ENCODE measurements around the gene FGGY. TPM values are rescaled to one million over a fixed set of nuclear protein-coding genes. Genes with fewer than 3 reads are reported as not detected.
A peak's percentile ranks its signal among the peaks of the same experiment; 100 is the strongest.

FGGY gene
- total RNA-seq, 1 experiment from 2014 or later, result 14.6 TPM

- peaks cover 8 to 9% of the 10 kb centered on the region in 2 experiments; a peak in 4 of 5 replicates for H3K9me3 Mint-ChIP-seq
- no peaks in the 10 kb centered on the region for H3K27me3 ChIP-seq (ENCODE audit: insufficient read depth, low read length)
- H3K9ac ChIP-seq (ENCODE audit: extremely low read depth, insufficient read length, low read length), result no peak overlapping the region
- H4K20me1 ChIP-seq (ENCODE audit: control insufficient read depth, insufficient read depth, insufficient read length), result no peaks in the 10 kb centered on the region
- no peak overlapping the region for H2BK120ac ChIP-seq (ENCODE audit: low read depth, low read length, poor library complexity, severe bottlenecking)
- peaks cover 2% of the 10 kb centered on the region; the same call in 1 of the 2 replicates for H3K27me3 Mint-ChIP-seq (ENCODE audit: low read depth)
- H3K23me2 ChIP-seq (ENCODE audit: insufficient read length, low read depth, low read length, poor library complexity, severe bottlenecking), result peaks cover 2% of the 10 kb centered on the region
- no peak overlapping the region for H2BK15ac ChIP-seq (ENCODE audit: low read depth, low read length)
- H2BK20ac ChIP-seq (ENCODE audit: low read depth, low read length, poor library complexity, severe bottlenecking), result no peak overlapping the region
- 0 out of 2 replicates have a peak, but pooled peaks cover 4% of the 10 kb centered on the region for H3K4me1 ChIP-seq (ENCODE audit: insufficient read depth, low read length)
- H3K56ac ChIP-seq (ENCODE audit: insufficient read length, low read depth, low read length), result no peak overlapping the region
- no peak overlapping the region for H3K27ac ChIP-seq (ENCODE audit: insufficient read length, low read depth, low read length)
- no peak overlapping the region for H3K18ac ChIP-seq (ENCODE audit: insufficient read length, low read depth, low read length)
- peaks cover 9 to 30% (median 12%) of the 10 kb centered on the region in 3 experiments for H3K36me3 Mint-ChIP-seq (ENCODE audit: insufficient read depth in 1 of 3, low read depth in 3 of 3)
- TF ChIP-seq CTCF (conservative IDR thresholded peaks at IDR 0.05), result no peak
- peaks cover 15 to 23% of the 10 kb centered on the region in 2 experiments for H3K4me1 Mint-ChIP-seq
- H4K91ac ChIP-seq (ENCODE audit: insufficient read length, low read depth, low read length), result no peak overlapping the region
- no peak overlapping the region for H3T11ph ChIP-seq (ENCODE audit: low read length)
- H3K4me3 Mint-ChIP-seq, result peak overlapping the region; percentile 77 to 82; a peak in 4 of 5 replicates
- no peaks in the 10 kb centered on the region for H3K9me3 ChIP-seq (ENCODE audit: control insufficient read depth, low read depth, low read length)
- no peak for DNase-seq
- H3K14ac ChIP-seq (ENCODE audit: insufficient read depth, low read length), result no peak overlapping the region
- H2AFZ ChIP-seq (ENCODE audit: low read length), result no peak overlapping the region
- H4K8ac ChIP-seq (replicated peaks; ENCODE audit: insufficient read length, low read depth, low read length), result no peak overlapping the region
- no peaks in the 10 kb centered on the region for H3K79me2 ChIP-seq (ENCODE audit: insufficient read depth, low read length)
- H2AK5ac ChIP-seq (ENCODE audit: insufficient read length, low read length), result no peak overlapping the region
- no CpG with 5 or more reads among the region's 2 CpGs for WGBS (ENCODE audit: extremely low coverage, insufficient read length, low lambda C conversion rate)
- H3K4ac ChIP-seq (ENCODE audit: low read depth, low read length), result no peak overlapping the region
- H3K4me2 ChIP-seq (ENCODE audit: insufficient read depth, insufficient read length, low read length), result no peak overlapping the region
- no peaks in the 10 kb centered on the region for H3K79me1 ChIP-seq (ENCODE audit: insufficient read depth, low read depth, low read length, poor library complexity, severe bottlenecking)
- no peak overlapping the region for H3K23ac ChIP-seq (ENCODE audit: insufficient read length, low read depth, low read length)
- peak overlapping the region in 2 of 3 experiments; percentile 3 to 75; a peak in 3 of 7 replicates for H3K27ac Mint-ChIP-seq
- H2BK12ac ChIP-seq (ENCODE audit: insufficient read length, low read depth, low read length), result no peak overlapping the region
- no peak overlapping the region for H2BK5ac ChIP-seq (ENCODE audit: insufficient read length, low read length)
- no peak overlapping the region for H4K5ac ChIP-seq (ENCODE audit: insufficient read length, low read depth, low read length)
Measured at GRCh38 chr1:59298026-59298583, 1.2 kb downstream of the FGGY start.
